HL-60 (cell line): Measurements from ENCODE around the gene MVK.
"Not testable (repeated sequence)": the region's sequence is repeated elsewhere in the genome, so short reads cannot be mapped to it uniquely, and the experiment has no call there.

Experiments used
- DNase-seq, 2 experiments: peaks; one replicate each; pipeline ENCODE4 v3.0.0-alpha.2; 2010 to 2020; ENCODE audit warnings: low read depth in 1 of 2, low spot score in 1 of 2
- H3K27ac ChIP-seq: fragments of 250-450 bp; sonication (Bioruptor Pico); replicated peaks from 2 replicates; pipeline ENCODE4 v1.5.1; 2020; ENCODE audit warnings: mild to moderate bottlenecking, moderate library complexity
- H3K27me3 ChIP-seq: fragments of 250-450 bp; sonication (Bioruptor Pico); 2 replicates; pipeline ENCODE4 v1.5.1; 2021; ENCODE audit warnings: mild to moderate bottlenecking, moderate library complexity; ENCODE audit not compliant: insufficient read depth, poor library complexity, severe bottlenecking
- H3K4me3 ChIP-seq: replicated peaks from 2 replicates; pipeline ENCODE4 v1.5.1; 2011; ENCODE audit warnings: mild to moderate bottlenecking, control low read depth, low read length; ENCODE audit not compliant: insufficient read depth
- CTCF ChIP-seq: IDR thresholded peaks from one replicate; pipeline ENCODE4 v1.5.1; 2011; ENCODE audit warnings: low read length, control low read depth, inconsistent platforms; ENCODE audit not compliant: insufficient read depth
- GABPA ChIP-seq: IDR thresholded peaks from 2 replicates; pipeline ENCODE4 v1.6.1; 2012; ENCODE audit warnings: low read depth
- POLR2AphosphoS5 ChIP-seq: IDR thresholded peaks from 2 replicates; pipeline ENCODE4 v1.6.1; 2012; ENCODE audit warnings: low read depth
- REST ChIP-seq: IDR thresholded peaks from 2 replicates; pipeline ENCODE4 v1.6.1; 2012; ENCODE audit warnings: low read depth; ENCODE audit not compliant: insufficient replicate concordance
- SPI1 ChIP-seq: IDR thresholded peaks from 2 replicates; pipeline ENCODE4 v1.6.1; 2012; ENCODE audit warnings: low read depth, mild to moderate bottlenecking, borderline replicate concordance

MVK gene

GRCh38 chr12:109600481-109600880 is 26.9 kb downstream of the MVK start:
- Histone ChIP-seq H3K27ac (no peak overlapping the region), H3K27me3 (no peaks in the 10 kb centered on the region), H3K4me3 (no peak overlapping the region)
- no peak for DNase-seq
- TF ChIP-seq GABPA (no peak), POLR2AphosphoS5 (no peak), CTCF (no peak), REST (no peak), SPI1 (no peak)

GRCh38 chr12:109600995-109601394 is 27.4 kb downstream of the MVK start:
- no peak overlapping the region for H3K27ac ChIP-seq
- no peak for DNase-seq
- H3K27me3 ChIP-seq = no peaks in the 10 kb centered on the region
- no peak for TF ChIP-seq REST
- no peak for TF ChIP-seq CTCF
- TF ChIP-seq SPI1 = no peak
- no peak for TF ChIP-seq POLR2AphosphoS5
- TF ChIP-seq GABPA = no peak
- no peak overlapping the region for H3K4me3 ChIP-seq

GRCh38 chr12:109601557-109601956 is 28.0 kb downstream of the MVK start:
- no peak overlapping the region for H3K27ac ChIP-seq
- H3K4me3 ChIP-seq = no peak overlapping the region
- no peaks in the 10 kb centered on the region for H3K27me3 ChIP-seq
- DNase-seq = no peak
- TF ChIP-seq POLR2AphosphoS5 = no peak
- TF ChIP-seq SPI1 = no peak
- TF ChIP-seq GABPA = no peak
- TF ChIP-seq REST = no peak
- no peak for TF ChIP-seq CTCF

- not testable (repeated sequence) for DNase-seq, H3K27ac ChIP-seq, H3K4me3 ChIP-seq, H3K27me3 ChIP-seq
Observed at GRCh38 chr12:109602132-109602531, 28.5 kb downstream of the MVK start.
